ENCODE measurements around the gene ACTN1. TPM values are rescaled to one million over a fixed set of nuclear protein-coding genes. Genes with fewer than 3 reads are reported as not detected.

ACTN1 gene
- total RNA-seq, 1 donor from 2014 or later = 44.9 TPM

GRCh38 chr14:68971411-68972035 lies 7.6 kb downstream of the ACTN1 start:
- Histone ChIP-seq H3K27ac (ENCODE audit: low read depth, low read length) (no peak overlapping the region), H3K4me1 (ENCODE audit: control insufficient read depth in 3 of 3, insufficient read depth in 3 of 3, low read length in 3 of 3) (peaks cover 44 to 51% (median 46%) of the 10 kb centered on the region in 3 donors), H3K4me3 (ENCODE audit: low read length in 3 of 3) (no peak overlapping the region), H3K27me3 (ENCODE audit: control insufficient read depth in 3 of 3, insufficient read depth in 3 of 3, low read length in 3 of 3) (no peaks in the 10 kb centered on the region), H3K36me3 (ENCODE audit: control insufficient read depth in 3 of 3, insufficient read depth in 3 of 3, low read length in 3 of 3) (peaks cover 0 to 4% (median 0%) of the 10 kb centered on the region in 3 donors), H3K9ac (ENCODE audit: low read depth in 1 of 3, low read length in 3 of 3) (no peak overlapping the region), H3K9me3 (ENCODE audit: control insufficient read depth in 3 of 3, low read length in 3 of 3) (no peaks in the 10 kb centered on the region)

- Histone ChIP-seq H3K9ac (ENCODE audit: low read depth in 1 of 3, low read length in 3 of 3) (peak overlapping the region in 1 of 3 donors; percentile 24), H3K9me3 (ENCODE audit: control insufficient read depth in 3 of 3, low read length in 3 of 3) (no peaks in the 10 kb centered on the region), H3K4me1 (ENCODE audit: control insufficient read depth in 3 of 3, insufficient read depth in 3 of 3, low read length in 3 of 3) (peaks cover 40 to 49% (median 41%) of the 10 kb centered on the region in 3 donors), H3K36me3 (ENCODE audit: control insufficient read depth in 3 of 3, insufficient read depth in 3 of 3, low read length in 3 of 3) (peaks cover 0 to 4% (median 0%) of the 10 kb centered on the region in 3 donors), H3K27me3 (ENCODE audit: control insufficient read depth in 3 of 3, insufficient read depth in 3 of 3, low read length in 3 of 3) (no peaks in the 10 kb centered on the region), H3K4me3 (ENCODE audit: low read length in 3 of 3) (no peak overlapping the region), H3K27ac (ENCODE audit: low read depth, low read length) (peak overlapping the region; percentile 61)
Measured at GRCh38 chr14:68970736-68971135, 8.4 kb downstream of the ACTN1 start.

GRCh38 chr14:68970038-68970612 lies 9.0 kb downstream of the ACTN1 start:
- peak overlapping the region in 2 of 3 donors; percentile 2 to 3 for H3K9ac ChIP-seq (ENCODE audit: low read depth in 1 of 3, low read length in 3 of 3)
- peaks cover 44 to 50% (median 44%) of the 10 kb centered on the region in 3 donors for H3K4me1 ChIP-seq (ENCODE audit: control insufficient read depth in 3 of 3, insufficient read depth in 3 of 3, low read length in 3 of 3)
- H3K27ac ChIP-seq (ENCODE audit: low read depth, low read length) = peak overlapping the region; percentile 61

DNA sequence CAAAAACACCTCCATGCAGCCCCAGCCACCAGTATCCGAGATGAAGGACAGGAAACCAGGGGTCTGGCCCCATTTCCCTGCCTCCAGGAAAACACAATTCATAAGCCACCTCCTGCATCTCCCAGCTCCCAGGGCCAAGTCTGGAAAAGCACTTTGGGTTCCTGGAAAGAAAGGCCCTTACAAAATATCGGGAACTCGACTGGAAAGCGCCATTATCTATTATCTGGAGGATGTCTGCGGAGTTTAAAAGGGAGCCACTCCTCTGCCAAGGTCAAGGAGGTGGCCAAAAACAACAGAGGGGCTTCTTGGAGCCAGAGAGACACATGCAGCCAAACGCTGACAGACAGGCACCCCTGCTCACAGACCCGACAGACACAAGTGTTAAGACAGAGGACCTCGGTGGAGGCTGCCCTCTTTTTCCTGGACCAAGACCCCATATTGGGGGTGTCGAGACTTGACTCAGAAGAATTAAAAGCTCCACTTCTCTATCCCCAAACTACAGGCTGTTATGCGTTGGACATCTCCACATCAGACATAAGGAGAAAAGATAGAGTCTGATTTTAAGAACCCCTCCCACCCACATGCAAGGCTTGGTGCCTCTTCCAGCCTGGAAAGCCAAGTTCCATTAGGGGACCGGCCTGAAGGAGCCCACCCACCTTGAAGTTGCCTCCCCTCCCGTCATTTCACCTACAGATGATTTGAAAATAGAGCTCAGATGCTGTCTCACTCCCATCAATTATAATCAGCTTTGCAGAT lies 9.6 kb downstream of the ACTN1 start:
- Histone ChIP-seq H3K4me3 (ENCODE audit: low read length in 3 of 3) (no peak overlapping the region), H3K9ac (ENCODE audit: low read depth in 1 of 3, low read length in 3 of 3) (peak overlapping the region in 2 of 3 donors; percentile 2 to 3)

More at GRCh38 chr14:68970038-68970612, 9.0 kb downstream of the ACTN1 start:
- Histone ChIP-seq H3K36me3 (ENCODE audit: control insufficient read depth in 3 of 3, insufficient read depth in 3 of 3, low read length in 3 of 3) (peaks cover 0 to 4% (median 0%) of the 10 kb centered on the region in 3 donors), H3K4me3 (ENCODE audit: low read length in 3 of 3) (no peak overlapping the region), H3K27me3 (ENCODE audit: control insufficient read depth in 3 of 3, insufficient read depth in 3 of 3, low read length in 3 of 3) (no peaks in the 10 kb centered on the region), H3K9me3 (ENCODE audit: control insufficient read depth in 3 of 3, low read length in 3 of 3) (no peaks in the 10 kb centered on the region)

GRCh38 chr14:68968721-68969120 lies 10.4 kb downstream of the ACTN1 start:
- Histone ChIP-seq H3K36me3 (ENCODE audit: control insufficient read depth in 3 of 3, insufficient read depth in 3 of 3, low read length in 3 of 3) (peaks cover 0 to under 1% (median 0%) of the 10 kb centered on the region in 3 donors), H3K4me1 (ENCODE audit: control insufficient read depth in 3 of 3, insufficient read depth in 3 of 3, low read length in 3 of 3) (peaks cover 50 to 61% (median 50%) of the 10 kb centered on the region in 3 donors), H3K9me3 (ENCODE audit: control insufficient read depth in 3 of 3, low read length in 3 of 3) (no peaks in the 10 kb centered on the region), H3K9ac (ENCODE audit: low read depth in 1 of 3, low read length in 3 of 3) (no peak overlapping the region), H3K4me3 (ENCODE audit: low read length in 3 of 3) (no peak overlapping the region), H3K27ac (ENCODE audit: low read depth, low read length) (peak overlapping the region; percentile 61), H3K27me3 (ENCODE audit: control insufficient read depth in 3 of 3, insufficient read depth in 3 of 3, low read length in 3 of 3) (peaks cover 0 to 2% (median 0%) of the 10 kb centered on the region in 3 donors)

More for the DNA sequence above, 9.6 kb downstream of the ACTN1 start:
- peaks cover 0 to 4% (median 0%) of the 10 kb centered on the region in 3 donors for H3K36me3 ChIP-seq (ENCODE audit: control insufficient read depth in 3 of 3, insufficient read depth in 3 of 3, low read length in 3 of 3)
- peak overlapping the region; percentile 61 for H3K27ac ChIP-seq (ENCODE audit: low read depth, low read length)
- peaks cover 45 to 56% (median 46%) of the 10 kb centered on the region in 3 donors for H3K4me1 ChIP-seq (ENCODE audit: control insufficient read depth in 3 of 3, insufficient read depth in 3 of 3, low read length in 3 of 3)
- no peaks in the 10 kb centered on the region for H3K27me3 ChIP-seq (ENCODE audit: control insufficient read depth in 3 of 3, insufficient read depth in 3 of 3, low read length in 3 of 3)
- no peaks in the 10 kb centered on the region for H3K9me3 ChIP-seq (ENCODE audit: control insufficient read depth in 3 of 3, low read length in 3 of 3)

GRCh38 chr14:68968051-68968450 lies 11.1 kb downstream of the ACTN1 start:
- Histone ChIP-seq H3K27me3 (ENCODE audit: control insufficient read depth in 3 of 3, insufficient read depth in 3 of 3, low read length in 3 of 3) (peaks cover 0 to 2% (median 0%) of the 10 kb centered on the region in 3 donors), H3K9ac (ENCODE audit: low read depth in 1 of 3, low read length in 3 of 3) (no peak overlapping the region), H3K36me3 (ENCODE audit: control insufficient read depth in 3 of 3, insufficient read depth in 3 of 3, low read length in 3 of 3) (no peaks in the 10 kb centered on the region), H3K4me3 (ENCODE audit: low read length in 3 of 3) (no peak overlapping the region), H3K9me3 (ENCODE audit: control insufficient read depth in 3 of 3, low read length in 3 of 3) (no peaks in the 10 kb centered on the region), H3K27ac (ENCODE audit: low read depth, low read length) (peak overlapping the region; percentile 61), H3K4me1 (ENCODE audit: control insufficient read depth in 3 of 3, insufficient read depth in 3 of 3, low read length in 3 of 3) (peaks cover 50 to 61% (median 50%) of the 10 kb centered on the region in 3 donors)

GRCh38 chr14:68967459-68967940 lies 11.6 kb downstream of the ACTN1 start:
- Histone ChIP-seq H3K4me3 (ENCODE audit: low read length in 3 of 3) (no peak overlapping the region), H3K4me1 (ENCODE audit: control insufficient read depth in 3 of 3, insufficient read depth in 3 of 3, low read length in 3 of 3) (peaks cover 48 to 61% (median 50%) of the 10 kb centered on the region in 3 donors), H3K27ac (ENCODE audit: low read depth, low read length) (no peak overlapping the region), H3K27me3 (ENCODE audit: control insufficient read depth in 3 of 3, insufficient read depth in 3 of 3, low read length in 3 of 3) (peaks cover 0 to 3% (median 2%) of the 10 kb centered on the region in 3 donors), H3K9me3 (ENCODE audit: control insufficient read depth in 3 of 3, low read length in 3 of 3) (no peaks in the 10 kb centered on the region), H3K9ac (ENCODE audit: low read depth in 1 of 3, low read length in 3 of 3) (no peak overlapping the region), H3K36me3 (ENCODE audit: control insufficient read depth in 3 of 3, insufficient read depth in 3 of 3, low read length in 3 of 3) (no peaks in the 10 kb centered on the region)

GRCh38 chr14:68966872-68967301 lies 12.2 kb downstream of the ACTN1 start:
- no peak overlapping the region for H3K9ac ChIP-seq (ENCODE audit: low read depth in 1 of 3, low read length in 3 of 3)
- H3K36me3 ChIP-seq (ENCODE audit: control insufficient read depth in 3 of 3, insufficient read depth in 3 of 3, low read length in 3 of 3) = no peaks in the 10 kb centered on the region
- H3K9me3 ChIP-seq (ENCODE audit: control insufficient read depth in 3 of 3, low read length in 3 of 3) = no peaks in the 10 kb centered on the region
- no peak overlapping the region for H3K4me3 ChIP-seq (ENCODE audit: low read length in 3 of 3)
- H3K27ac ChIP-seq (ENCODE audit: low read depth, low read length) = peak overlapping the region; percentile 36
- peaks cover 0 to 3% (median 2%) of the 10 kb centered on the region in 3 donors for H3K27me3 ChIP-seq (ENCODE audit: control insufficient read depth in 3 of 3, insufficient read depth in 3 of 3, low read length in 3 of 3)
- H3K4me1 ChIP-seq (ENCODE audit: control insufficient read depth in 3 of 3, insufficient read depth in 3 of 3, low read length in 3 of 3) = peaks cover 50 to 65% (median 53%) of the 10 kb centered on the region in 3 donors

DNA sequence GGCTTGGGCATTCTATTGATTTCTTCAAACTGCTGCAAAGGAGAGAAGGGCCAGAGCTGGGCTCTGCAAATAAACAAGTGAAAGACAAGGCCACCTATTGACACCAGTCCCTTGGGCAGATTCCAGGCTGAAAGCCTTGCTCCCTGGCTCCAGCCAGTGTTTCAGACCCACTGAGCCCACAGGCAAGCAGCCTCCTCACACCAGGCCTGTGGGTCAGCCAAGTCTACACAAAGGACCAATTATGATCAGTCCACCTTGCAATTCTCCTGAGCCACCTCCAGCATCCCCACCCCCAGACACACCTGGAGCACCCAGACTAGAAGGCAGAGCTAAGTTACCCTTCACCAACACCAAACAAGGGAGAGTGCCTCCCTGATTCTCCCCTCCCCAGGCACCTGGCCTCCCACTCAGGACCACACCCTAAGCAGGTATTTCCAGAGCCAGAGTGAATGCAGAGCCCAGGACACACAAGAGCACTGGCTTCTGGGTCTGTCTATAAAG lies 13.8 kb downstream of the ACTN1 start:
- no peak overlapping the region for H3K27ac ChIP-seq (ENCODE audit: low read depth, low read length)
- peaks cover 0 to 3% (median 2%) of the 10 kb centered on the region in 3 donors for H3K27me3 ChIP-seq (ENCODE audit: control insufficient read depth in 3 of 3, insufficient read depth in 3 of 3, low read length in 3 of 3)
- H3K9me3 ChIP-seq (ENCODE audit: control insufficient read depth in 3 of 3, low read length in 3 of 3) = no peaks in the 10 kb centered on the region
- H3K9ac ChIP-seq (ENCODE audit: low read depth in 1 of 3, low read length in 3 of 3) = no peak overlapping the region
- no peaks in the 10 kb centered on the region for H3K36me3 ChIP-seq (ENCODE audit: control insufficient read depth in 3 of 3, insufficient read depth in 3 of 3, low read length in 3 of 3)
- no peak overlapping the region for H3K4me3 ChIP-seq (ENCODE audit: low read length in 3 of 3)
- peaks cover 46 to 54% (median 50%) of the 10 kb centered on the region in 3 donors for H3K4me1 ChIP-seq (ENCODE audit: control insufficient read depth in 3 of 3, insufficient read depth in 3 of 3, low read length in 3 of 3)

Data from skeletal muscle tissue (tissue), 4 donors.